BJ (cell line): Measurements from ENCODE around the gene MGAT5. TPM values are rescaled to one million over a fixed set of nuclear protein-coding genes. Genes with fewer than 3 reads are reported as not detected.
A peak's percentile ranks its signal among the peaks of the same experiment; 100 is the strongest.

Source experiments
- CTCF ChIA-PET: fragments of 350-600 bp; formaldehyde crosslinking; extraction: SDS; loops from one replicate; lab custom pipeline; 2021; ENCODE audit warnings: antibody characterized with exemption, inconsistent platforms; lab: Yijun Ruan, JAX
- POLR2A ChIA-PET: fragments of 300-600 bp; sonication (Branson Sonifier 250); formaldehyde crosslinking; extraction: SDS; loops from one replicate; lab custom pipeline; 2021; ENCODE audit warnings: antibody characterized with exemption; lab: Charles Lee
- DNase-seq: peaks from one replicate; pipeline ENCODE4 v3.0.0-alpha.2; 2011; ENCODE audit warnings: low read depth
- H3K27me3 ChIP-seq: 2 replicates; pipeline ENCODE4 v1.6.0; 2011; ENCODE audit warnings: low read length; ENCODE audit not compliant: control insufficient read depth, insufficient read depth
- H3K36me3 ChIP-seq: 2 replicates; pipeline ENCODE4 v1.5.1; 2011; ENCODE audit warnings: low read length; ENCODE audit not compliant: control insufficient read depth, insufficient read depth
- H3K4me3 ChIP-seq: 2 replicates; pipeline ENCODE4 v1.5.1; 2011; ENCODE audit warnings: low read depth, mild to moderate bottlenecking, control low read depth, low read length
- CTCF ChIP-seq: IDR thresholded peaks from 2 replicates; pipeline ENCODE4 v1.5.1; 2011; ENCODE audit warnings: low read depth, mild to moderate bottlenecking, control low read depth, inconsistent platforms, low read length, moderate library complexity; ENCODE audit not compliant: insufficient read depth
- polyA plus RNA-seq: library from polyadenylated mRNA; depleted of rRNA; stranded (reverse); fragments of >200 nt; gene quantifications from 2 replicates; pipeline ENCODE4 v1.2.3, GENCODE V29; 2011

MGAT5 gene
- polyA plus RNA-seq, 1 experiment, result 25.0 TPM

GRCh38 chr2:134369220-134369902 is 115.5 kb downstream of the MGAT5 start:
- no peak for TF ChIP-seq CTCF
- no peak for DNase-seq
- ChIA-PET CTCF (no interaction called here), POLR2A (no interaction called here)
- Histone ChIP-seq H3K27me3 (no peaks in the 10 kb centered on the region), H3K36me3 (no peaks in the 10 kb centered on the region), H3K4me3 (no peak overlapping the region)

- Histone ChIP-seq H3K36me3 (no peaks in the 10 kb centered on the region), H3K4me3 (no peak overlapping the region), H3K27me3 (no peaks in the 10 kb centered on the region)
- ChIA-PET POLR2A (interaction anchor here (0.6 kb wide), 1 partner anchor 252 kb away, joined by 4 read pairs; no protein-coding TSS in a partner anchor), CTCF (interaction anchor here (1.1 to 1.6 kb wide), 3 partner anchors 41 to 252 kb away, joined by 4 to 6 read pairs (median 5); no protein-coding TSS in a partner anchor)
- peak; percentile 46 for DNase-seq
- no peak for TF ChIP-seq CTCF
Observed at GRCh38 chr2:134370655-134371445, 117.0 kb downstream of the MGAT5 start.

GRCh38 chr2:134372141-134372540 is 118.3 kb downstream of the MGAT5 start:
- no peaks in the 10 kb centered on the region for H3K36me3 ChIP-seq
- H3K27me3 ChIP-seq, result no peaks in the 10 kb centered on the region
- H3K4me3 ChIP-seq, result no peak overlapping the region
- TF ChIP-seq CTCF, result no peak
- ChIA-PET CTCF (interaction anchor here (0.7 to 1.8 kb wide), 5 partner anchors 39 to 659 kb away, joined by 3 to 7 read pairs (median 3); no protein-coding TSS in a partner anchor), POLR2A (interaction anchor here (1.0 kb wide), 1 partner anchor 24 kb away, joined by 3 read pairs; no protein-coding TSS in a partner anchor)
- DNase-seq, result no peak

GRCh38 chr2:134372611-134373131 is 118.8 kb downstream of the MGAT5 start:
- ChIA-PET POLR2A (interaction anchor here (1.0 kb wide), 1 partner anchor 25 kb away, joined by 3 read pairs; no protein-coding TSS in a partner anchor), CTCF (interaction anchor here (0.5 to 1.8 kb wide), 7 partner anchors 9 to 660 kb away, joined by 3 to 7 read pairs (median 3); no protein-coding TSS in a partner anchor)
- Histone ChIP-seq H3K36me3 (no peaks in the 10 kb centered on the region), H3K27me3 (no peaks in the 10 kb centered on the region), H3K4me3 (no peak overlapping the region)
- DNase-seq, result peak; percentile 83
- no peak for TF ChIP-seq CTCF
